Activated CD4-positive, alpha-beta T cell treated with anti-CD3 and anti-CD28 coated beads for 48 hours (primary cell): ENCODE results near the gene SCAF4.

ENCODE experiments used
- DNase-seq: peaks from one replicate; pipeline ENCODE4 v3.0.0-alpha.2; 2020

The SCAF4 gene

GRCh38 chr21:31735511-31735992, 3.6 kb upstream of the SCAF4 start:
- no peak for DNase-seq

GRCh38 chr21:31733551-31734149, 1.7 kb upstream of the SCAF4 start:
- no peak for DNase-seq

GRCh38 chr21:31732597-31733550, 956 bp upstream of the SCAF4 start:
- peak; percentile 44 for DNase-seq

GRCh38 chr21:31731056-31731856, 662 bp downstream of the SCAF4 start:
- peak; percentile 66 for DNase-seq

GRCh38 chr21:31730712-31731055, 1.2 kb downstream of the SCAF4 start:
- peak; percentile 11 for DNase-seq

GRCh38 chr21:31729622-31730343, 2.1 kb downstream of the SCAF4 start:
- no peak for DNase-seq

GRCh38 chr21:31728952-31729351, 3.0 kb downstream of the SCAF4 start:
- no peak for DNase-seq

GRCh38 chr21:31728191-31728590, 3.7 kb downstream of the SCAF4 start:
- DNase-seq: no peak

GRCh38 chr21:31727181-31727580, 4.7 kb downstream of the SCAF4 start:
- DNase-seq: no peak

- DNase-seq: no peak
These were observed 5.5 kb downstream of the SCAF4 start for GRCh38 chr21:31726407-31726806.

GRCh38 chr21:31725202-31725839, 6.6 kb downstream of the SCAF4 start:
- DNase-seq: no peak

GRCh38 chr21:31724552-31724951, 7.4 kb downstream of the SCAF4 start:
- no peak for DNase-seq

- no peak for DNase-seq
These were observed 10.5 kb downstream of the SCAF4 start for GRCh38 chr21:31721381-31721780.

GRCh38 chr21:31720739-31721138, 11.2 kb downstream of the SCAF4 start:
- DNase-seq: no peak

- no peak for DNase-seq
These were observed 11.6 kb downstream of the SCAF4 start for GRCh38 chr21:31720330-31720729.

GRCh38 chr21:31716106-31716505, 15.8 kb downstream of the SCAF4 start:
- DNase-seq: no peak

- no peak for DNase-seq
These were observed 17.1 kb downstream of the SCAF4 start for GRCh38 chr21:31714741-31715365.

- DNase-seq: no peak
These were observed 17.8 kb downstream of the SCAF4 start for GRCh38 chr21:31713973-31714740.

GRCh38 chr21:31713115-31713514, 18.8 kb downstream of the SCAF4 start:
- no peak for DNase-seq

- no peak for DNase-seq
These were observed 20.1 kb downstream of the SCAF4 start for GRCh38 chr21:31711745-31712285.

GRCh38 chr21:31711326-31711725, 20.6 kb downstream of the SCAF4 start:
- no peak for DNase-seq
